GM12891 (cell line): ENCODE data around the gene BCORL1.

Experiments
- POLR2A ChIP-seq: IDR thresholded peaks from 2 replicates; pipeline ENCODE4 v1.6.1; 2011; ENCODE audit warnings: low read depth, low read length, control low read depth
- POLR2AphosphoS5 ChIP-seq: IDR thresholded peaks from 2 replicates; pipeline ENCODE4 v1.6.1; 2011; ENCODE audit warnings: low read depth, low read length, control low read depth
- POU2F2 ChIP-seq: IDR thresholded peaks from 2 replicates; pipeline ENCODE4 v1.6.1; 2011; ENCODE audit warnings: low read depth, mild to moderate bottlenecking, control low read depth, low read length, moderate library complexity
- SPI1 ChIP-seq: IDR thresholded peaks from 2 replicates; pipeline ENCODE4 v1.6.1; 2011; ENCODE audit warnings: low read depth, low read length, control low read depth
- TAF1 ChIP-seq: IDR thresholded peaks from 2 replicates; pipeline ENCODE4 v1.6.1; 2011; ENCODE audit warnings: low read depth, low read length, control low read depth

DNA sequence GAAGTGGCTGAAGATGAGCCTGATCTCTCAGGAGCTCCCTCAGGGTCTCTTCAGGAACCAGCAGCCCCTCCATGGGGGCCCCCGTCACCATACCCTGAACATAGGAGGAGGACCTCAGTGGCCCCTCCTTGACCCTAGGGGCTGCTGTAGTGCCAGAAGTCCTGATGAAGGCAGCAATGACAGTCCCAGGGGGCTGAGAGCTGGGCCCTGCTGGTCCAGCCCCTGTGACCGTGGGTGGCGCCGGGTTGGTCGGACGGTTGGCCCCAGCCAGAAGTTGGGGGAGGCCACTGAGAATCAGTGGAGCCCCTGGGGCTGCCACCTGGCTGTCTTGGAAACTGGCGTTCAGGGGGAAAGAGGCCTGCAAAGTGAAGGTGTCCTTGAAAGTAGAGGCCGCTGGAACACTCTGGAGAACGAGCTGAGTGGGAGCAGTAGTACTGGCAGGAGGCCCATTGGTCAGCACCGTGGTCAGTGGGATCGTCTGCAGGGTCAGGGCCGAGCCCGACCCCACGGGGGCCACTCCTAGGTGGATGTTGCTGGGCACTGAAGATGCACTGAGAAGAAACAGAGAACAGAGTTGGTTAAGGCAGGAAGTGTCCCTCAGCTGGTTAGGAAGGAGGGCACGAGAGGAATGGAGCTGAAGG is 84.7 kb downstream of the BCORL1 start:
- TF ChIP-seq SPI1 (no peak), POLR2A (no peak), POLR2AphosphoS5 (no peak), TAF1 (no peak), POU2F2 (no peak)
